ENCODE results near the gene TGM6.

TGM6 gene

DNA sequence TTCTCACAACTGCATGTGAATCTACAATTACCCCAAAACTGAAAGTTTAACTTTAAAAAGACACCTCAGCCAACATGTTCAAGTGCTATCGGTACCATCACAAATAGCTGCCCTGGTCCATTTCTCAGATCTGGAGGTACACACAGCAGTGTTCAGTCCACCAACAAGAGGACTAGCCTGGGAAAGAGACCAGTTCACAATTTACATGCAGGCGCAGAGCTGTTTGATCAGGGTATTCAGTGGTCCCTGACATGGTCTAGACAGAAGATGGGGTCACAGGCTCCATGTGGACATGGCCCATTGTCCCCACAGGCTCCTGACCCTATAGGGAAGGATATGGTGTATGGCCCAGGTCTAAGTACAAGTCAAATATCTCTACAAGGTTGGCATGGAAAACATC lies 15.6 kb upstream of the TGM6 start:
- DNase-seq: no peak

DNA sequence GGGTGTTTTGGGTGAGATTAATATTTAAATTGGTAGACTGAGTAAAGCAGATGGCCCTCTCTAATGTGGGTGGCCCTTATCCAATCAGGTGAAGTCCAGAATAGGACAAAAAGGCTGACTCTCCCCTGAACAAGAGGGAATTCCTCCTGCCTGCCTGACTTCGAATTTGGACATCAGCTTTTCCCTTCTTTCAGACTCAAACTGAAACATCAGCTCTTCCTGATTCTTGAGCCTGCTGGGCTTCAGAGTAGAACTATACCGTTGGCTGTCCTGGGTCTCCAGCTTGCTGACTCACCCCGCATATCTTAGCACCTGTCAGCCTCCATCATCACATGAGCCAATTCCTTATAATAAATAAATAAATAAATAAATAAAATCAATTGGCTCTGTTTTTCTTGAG lies 15.0 kb upstream of the TGM6 start:
- no peak for DNase-seq

DNA sequence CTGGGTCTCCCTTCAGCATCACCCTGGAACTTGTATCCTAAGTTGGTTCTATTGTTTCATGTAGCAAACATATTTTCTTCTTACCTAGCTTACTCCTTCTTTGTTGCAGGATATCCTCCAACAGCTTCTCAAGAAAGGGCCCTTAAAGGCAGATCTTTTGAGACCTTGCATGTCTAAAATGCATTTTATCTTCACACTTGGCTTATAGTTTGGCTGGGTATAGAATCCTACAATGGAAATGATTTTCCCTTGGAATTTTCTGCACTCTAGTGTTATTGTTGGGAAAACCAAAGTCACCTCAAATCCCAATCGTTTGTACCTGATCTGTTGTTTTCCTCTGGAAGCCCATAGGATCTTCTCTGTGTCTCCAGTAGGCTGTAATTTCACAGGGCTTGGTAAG lies 12.1 kb upstream of the TGM6 start:
- no peak for DNase-seq

DNA sequence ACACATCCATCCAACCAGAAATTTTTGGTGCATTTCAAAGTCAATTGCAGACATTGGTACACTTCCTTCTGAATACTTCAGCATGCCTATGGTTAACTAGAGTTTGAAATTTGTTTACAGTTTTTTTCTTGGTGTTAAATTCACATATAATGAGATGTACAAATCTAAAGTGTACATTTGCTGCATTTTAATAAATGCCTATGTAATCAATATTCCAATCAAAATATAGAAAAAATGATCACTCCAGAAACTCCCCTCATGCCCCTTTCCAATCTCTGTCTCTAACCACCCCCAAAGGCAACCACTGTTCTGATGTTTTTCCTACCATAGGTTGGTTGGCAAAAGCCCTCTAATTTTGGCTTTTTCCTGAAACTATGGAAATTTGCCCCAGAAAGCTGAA lies 7.6 kb upstream of the TGM6 start:
- DNase-seq: no peak

DNA sequence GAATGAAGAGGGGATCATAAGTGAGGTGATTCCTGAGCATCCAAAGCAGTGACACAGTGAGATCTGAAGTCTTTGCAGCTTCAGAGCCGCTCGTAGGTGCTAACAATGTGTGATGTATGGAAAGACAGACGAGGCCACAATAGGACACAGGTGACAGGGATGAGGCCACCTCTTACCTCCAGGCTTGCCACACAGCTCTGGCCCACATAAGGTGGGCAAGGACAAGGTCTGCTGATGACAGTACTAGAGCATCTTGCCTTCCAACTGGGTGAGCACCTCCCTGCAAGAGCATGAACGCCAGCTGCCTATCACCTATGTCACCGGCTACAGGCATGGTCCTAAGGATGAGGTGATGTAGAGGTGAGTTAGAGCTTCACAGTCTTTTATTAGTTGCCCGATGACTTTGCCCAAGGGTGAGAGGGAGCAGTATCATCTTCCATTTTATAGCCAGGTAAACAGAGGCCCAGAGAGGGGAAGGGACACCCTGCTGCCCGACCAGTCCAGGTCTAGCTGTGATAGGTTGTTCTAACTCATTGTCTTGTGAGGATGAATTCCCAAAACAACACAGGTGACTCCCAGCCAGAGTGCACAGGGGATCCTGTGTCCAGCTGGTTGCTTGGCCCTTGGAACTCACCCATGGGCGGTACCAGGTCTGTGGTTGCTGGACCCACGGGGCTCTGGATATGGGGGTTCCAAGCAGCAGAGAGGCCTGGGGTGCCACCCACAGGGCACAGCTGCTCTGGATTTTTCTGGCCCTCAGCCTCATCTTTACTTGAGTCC lies 6.2 kb upstream of the TGM6 start:
- no peak for DNase-seq

DNA sequence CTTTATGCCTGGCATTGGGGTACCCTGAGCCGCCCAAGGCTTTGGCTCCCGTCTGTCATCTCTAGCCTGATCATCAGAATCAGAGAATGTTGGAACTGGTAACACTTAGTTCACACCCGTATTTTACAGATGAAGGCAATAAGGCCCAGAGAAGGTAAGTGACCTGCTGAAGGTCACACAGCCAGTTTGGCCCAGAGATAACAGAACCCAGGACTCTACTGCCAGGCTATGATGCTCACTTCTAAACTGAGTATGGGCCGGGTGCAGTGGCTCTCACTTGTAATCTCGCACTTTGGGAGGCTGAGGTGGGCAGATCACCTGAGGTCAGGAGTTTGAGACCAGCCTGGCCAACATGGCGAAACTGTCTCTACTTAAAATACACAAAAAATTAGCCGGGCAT lies 1.8 kb upstream of the TGM6 start:
- no peak for DNase-seq

DNA sequence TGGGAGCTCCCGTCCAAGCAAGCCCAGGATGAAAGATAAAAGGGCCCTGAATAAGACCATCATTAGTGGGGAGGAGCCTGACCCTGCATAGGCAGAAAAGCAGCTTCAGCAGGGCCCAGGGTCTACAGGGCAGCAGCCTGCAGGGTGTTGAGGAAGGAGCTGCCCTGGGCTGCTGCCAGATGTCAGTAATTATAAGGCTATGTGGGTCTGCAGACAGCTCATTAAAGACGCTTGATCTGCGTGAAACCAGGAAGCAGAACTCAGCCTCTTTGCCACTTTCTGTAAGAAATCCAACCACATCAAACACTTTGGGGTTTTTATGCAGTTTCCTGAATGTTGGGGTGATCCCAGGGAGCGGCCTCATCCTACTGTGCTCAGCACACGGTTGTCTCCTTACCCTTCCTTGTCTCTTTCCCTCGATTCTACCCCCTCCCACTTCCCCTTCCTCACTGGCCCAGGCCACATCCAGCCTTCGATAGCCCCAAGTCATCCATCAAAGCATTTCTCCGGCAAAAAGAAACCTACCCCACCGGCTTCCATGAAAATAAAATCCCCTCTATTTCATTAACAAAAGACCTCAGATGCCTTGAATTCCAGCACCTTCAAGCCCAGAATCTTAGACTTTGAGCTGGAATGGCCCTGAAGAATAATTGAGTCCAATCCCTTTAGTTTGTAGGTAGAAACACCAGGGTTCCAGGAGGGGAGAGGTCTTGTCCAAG lies 1.0 kb upstream of the TGM6 start:
- no peak for DNase-seq

DNA sequence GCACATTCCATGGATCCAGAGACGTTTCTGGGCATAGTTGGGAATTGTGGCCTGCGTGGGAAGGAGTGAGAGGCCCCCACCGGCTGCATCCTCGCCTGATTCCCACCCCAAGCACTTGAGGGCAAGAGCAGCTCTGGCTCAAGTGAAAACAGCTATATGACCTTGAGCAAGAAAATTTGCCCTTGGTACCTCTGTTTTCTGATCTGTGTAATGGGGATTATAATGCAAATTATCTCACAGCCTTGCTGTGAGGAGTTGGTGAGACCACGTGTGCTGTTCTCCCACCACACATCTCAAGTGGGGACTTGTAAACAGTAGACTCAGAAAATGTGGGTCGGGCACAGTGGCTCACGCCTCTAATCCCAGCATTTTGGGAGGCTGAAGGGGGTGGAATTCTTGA lies 602 bp downstream of the TGM6 start:
- no peak for DNase-seq

DNA sequence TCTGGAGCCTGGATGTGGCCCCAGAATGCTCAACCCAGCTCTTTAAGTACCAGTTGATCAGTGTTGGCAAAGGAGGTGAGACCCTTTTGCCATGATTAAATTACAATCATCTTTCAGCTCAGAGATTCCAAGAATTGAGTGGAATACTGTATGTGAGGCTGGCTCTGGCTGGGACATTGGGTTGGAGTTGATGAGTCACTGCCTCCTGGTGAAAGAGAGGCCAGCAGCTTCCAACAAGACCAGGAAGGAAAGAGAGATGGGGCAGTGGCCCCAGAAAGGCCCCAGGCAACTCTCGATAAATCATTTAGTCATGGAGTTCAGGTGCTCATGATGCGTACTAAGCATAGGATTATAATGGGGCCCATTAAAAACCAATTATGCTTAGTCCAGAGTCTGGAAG lies 2.1 kb downstream of the TGM6 start:
- no peak for DNase-seq

DNA sequence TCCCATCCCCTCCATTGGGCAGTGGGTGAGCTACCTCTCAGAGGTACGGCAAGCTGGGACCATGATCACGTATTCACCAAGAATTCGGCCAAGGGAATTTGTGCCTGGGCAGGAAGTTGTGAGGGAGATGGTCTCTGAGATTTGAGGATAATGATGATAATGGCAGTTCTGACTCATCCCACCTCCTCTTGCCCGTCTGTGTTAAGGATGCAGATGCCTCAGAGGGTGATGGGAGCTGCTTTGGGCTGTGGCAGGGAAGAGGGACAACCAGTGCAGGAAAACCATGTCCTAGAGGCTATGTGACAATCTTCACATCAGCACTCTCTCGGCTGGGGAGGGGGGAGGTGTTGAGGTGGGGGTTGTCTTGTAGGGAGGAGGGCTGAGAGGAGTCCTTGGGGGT lies 4.3 kb downstream of the TGM6 start:
- no peak for DNase-seq

DNA sequence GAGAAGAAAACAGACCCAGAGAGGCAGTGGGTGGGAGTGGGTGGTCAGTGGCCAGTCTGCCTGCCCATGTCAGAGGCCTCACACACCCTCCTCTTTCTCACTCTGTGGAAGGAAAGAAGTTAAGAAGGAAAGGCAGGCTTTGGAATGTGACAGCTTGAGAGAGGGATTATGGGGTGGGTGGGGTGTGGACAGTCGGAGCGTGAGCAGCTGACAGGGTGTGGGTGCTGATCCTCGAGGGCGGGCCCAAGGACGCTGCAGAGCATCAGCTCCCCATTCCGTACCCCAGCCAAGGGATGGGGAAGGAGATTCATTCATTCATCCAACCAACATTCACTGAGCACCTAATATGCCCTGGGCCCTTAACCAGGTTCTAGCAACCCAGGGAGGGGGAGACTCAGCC lies 4.8 kb downstream of the TGM6 start:
- DNase-seq: no peak

DNA sequence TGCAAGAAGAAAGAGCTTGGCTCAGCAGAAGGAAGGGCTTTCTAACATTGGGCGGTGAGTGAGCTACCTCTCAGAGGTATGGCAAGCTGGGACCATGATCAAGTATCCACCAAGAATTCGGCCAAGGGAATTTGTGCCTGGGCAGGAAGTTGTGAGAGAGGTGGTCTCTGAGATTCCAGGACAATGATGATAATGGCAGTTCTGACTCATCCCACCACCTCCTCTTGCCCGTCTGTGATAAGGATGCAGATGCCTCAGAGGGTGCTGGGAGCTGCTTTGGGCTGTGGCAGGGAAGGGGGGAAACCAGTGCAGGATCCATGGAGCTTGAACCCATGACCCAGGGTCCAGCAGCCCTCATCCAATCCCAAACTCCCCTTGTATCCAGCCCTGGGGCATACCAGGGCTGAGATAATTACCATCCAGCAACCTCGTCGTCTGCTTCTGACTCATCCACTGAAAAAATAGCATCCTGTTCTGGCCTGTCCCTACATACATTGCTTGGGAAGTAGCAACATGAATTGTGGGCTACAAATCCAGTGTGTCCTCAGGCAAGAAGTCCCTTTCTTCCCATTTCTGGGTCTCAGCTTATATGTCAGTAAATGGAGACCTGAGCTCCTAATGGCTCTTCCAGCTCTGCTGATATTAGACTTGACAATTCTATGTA lies 5.9 kb downstream of the TGM6 start:
- DNase-seq: peak; percentile 33

DNA sequence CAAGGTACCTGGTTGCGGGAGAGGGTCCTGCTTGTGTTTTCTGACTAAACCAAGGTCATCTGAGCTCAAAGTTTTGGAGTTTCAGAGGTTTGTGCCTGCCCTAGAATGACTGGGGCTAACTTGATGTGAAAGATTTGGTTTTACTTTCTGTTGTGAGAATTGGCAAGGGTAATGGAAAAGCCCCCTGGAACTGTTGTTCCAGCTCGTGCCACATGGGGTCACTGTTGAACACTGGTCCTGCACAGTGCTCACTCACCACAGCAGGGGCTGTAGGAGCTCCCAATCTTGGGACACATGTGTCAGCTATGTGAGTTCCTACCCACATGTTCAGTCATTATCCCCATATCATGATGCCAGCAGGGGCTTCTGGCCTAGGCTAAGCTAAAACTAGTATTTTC lies 6.5 kb downstream of the TGM6 start:
- DNase-seq: peak; percentile 72

DNA sequence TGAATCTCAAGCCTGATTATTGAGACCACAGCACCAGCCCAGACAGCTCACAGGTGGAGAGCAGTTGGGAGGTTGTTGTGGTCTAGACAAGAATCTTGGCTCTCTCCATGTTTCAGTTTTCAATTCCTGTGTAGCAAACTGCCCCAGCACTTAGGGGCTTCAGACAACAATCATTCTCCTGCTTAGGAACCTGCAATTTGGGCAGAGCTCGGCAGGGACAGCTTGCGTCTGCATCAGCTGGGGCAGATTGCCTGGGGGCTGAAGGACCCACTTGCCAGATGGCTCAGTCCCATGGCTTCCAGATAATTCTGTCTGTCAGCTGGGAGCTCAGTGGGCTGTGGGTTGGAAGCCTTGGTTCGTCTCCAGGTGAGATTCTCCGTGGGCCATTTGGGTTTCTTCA lies 6.9 kb downstream of the TGM6 start:
- no peak for DNase-seq

DNA sequence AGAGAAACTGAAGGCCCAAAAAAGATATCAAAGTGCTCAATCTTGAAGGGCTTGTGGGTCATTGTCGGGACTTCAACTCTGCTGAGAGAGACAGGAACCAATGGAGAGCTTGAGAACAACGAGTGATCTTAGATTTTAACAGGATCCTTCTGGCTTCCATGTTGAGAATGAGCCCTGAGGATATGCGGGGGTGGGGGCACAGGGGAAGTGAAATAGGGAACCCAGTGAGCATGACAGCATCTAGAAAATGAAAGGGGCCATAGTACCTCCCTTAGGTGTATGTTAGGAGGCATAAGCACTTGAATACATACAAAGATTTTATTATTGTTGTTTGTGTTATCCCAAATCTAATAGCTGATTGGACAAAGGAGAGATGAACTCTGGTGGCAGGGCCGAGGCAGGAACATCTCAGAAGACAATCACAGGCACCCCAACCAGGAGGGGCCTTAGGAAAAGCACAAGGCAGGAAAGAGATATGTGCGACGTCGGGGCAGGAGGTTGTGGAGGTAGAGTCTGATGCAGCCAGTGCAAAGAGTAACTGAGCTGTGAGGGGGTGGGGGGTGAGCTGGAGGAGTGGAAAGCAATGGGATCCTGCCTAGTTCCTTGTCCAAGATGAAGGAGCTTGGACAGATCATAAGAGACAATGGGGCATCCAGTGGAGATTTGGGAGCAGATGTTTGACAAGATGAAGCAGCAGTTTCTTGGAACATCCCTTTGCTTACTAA lies 10.4 kb downstream of the TGM6 start:
- DNase-seq: no peak

DNA sequence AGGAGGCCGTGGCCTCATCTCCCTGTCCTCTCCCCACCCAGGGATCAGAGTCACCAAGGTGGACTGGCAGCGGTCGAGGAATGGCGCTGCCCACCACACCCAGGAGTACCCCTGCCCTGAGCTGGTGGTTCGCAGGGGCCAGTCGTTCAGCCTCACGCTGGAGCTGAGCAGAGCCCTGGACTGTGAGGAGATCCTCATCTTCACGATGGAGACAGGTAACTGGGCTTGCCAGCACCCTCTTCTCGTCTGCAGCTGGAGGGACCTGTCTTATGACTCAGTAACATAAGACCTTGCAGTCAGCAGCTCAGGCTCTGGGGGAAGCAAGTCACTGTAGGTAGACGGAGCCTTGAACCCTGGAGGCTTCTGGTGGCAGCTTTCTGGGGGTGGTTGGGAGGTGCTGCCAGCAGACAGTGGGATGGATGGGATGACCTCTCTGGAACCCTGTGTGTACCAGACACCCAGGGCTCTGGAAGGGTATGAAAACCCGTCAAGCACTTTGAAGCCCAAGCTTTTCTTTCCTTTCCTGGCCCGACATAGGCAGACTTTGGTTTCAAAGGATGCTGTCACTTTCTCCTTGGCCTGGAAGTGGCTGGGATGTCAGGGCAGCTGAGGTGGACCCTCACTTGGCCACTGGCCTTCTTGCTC lies 13.8 kb downstream of the TGM6 start:
- DNase-seq: no peak

DNA sequence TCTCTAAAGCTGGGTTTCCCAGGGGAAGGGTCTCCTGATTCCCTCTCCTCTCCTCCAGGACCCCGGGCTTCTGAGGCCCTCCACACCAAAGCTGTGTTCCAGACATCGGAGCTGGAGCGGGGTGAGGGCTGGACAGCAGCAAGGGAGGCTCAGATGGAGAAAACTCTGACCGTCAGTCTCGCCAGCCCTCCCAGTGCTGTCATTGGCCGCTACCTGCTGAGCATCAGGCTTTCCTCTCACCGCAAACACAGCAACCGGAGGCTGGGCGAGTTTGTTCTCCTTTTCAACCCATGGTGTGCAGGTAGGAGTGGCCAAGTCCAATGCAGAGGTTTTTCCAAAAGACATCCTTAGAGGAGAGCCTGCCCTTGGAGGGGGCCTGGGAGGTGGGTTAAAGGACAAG lies 14.4 kb downstream of the TGM6 start:
- DNase-seq: no peak

DNA sequence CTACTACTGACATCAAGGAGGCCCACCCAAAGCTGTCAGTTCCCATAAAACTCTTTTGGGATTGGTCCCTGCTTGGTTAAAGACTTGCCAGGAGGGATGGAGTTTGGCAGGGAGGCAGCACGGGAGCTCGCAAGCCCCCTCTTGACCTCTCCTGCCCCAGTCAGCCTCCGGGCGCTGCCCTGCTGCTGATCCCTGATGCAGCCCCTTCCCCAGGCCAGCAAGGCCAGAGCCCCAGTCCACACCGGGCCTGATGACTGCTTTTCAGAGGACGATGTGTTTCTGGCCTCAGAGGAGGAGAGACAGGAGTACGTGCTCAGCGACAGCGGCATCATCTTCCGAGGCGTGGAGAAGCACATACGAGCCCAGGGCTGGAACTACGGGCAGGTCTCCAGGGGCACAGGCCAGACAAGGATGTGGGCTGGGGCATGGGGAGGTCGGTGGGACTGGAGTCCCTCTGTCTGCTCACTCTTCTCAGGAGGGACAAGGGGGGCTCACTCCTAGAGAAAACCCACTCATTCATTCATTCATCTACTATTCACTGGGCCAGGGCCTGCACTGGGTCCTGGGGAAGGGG lies 15.6 kb downstream of the TGM6 start:
- no peak for DNase-seq

DNA sequence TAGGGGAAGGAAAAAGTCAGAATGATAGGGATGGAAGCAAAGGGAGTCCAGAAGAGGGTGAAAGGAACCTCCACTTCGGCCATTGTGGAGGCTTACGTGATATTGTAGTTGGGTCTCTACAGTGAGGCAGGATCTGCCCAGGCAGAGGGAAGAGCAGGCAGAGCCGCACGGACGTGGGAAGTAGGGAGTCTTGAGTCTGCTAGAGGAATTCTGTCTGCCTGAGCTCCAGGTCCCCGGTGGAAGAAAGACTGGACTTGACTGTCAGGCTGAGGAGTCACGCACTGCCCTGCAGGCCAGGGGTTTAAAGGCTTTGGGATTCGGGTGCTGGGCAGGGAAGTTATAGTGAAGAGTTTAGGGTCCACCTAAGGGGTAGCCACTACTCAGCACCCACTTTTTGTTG lies 16.4 kb downstream of the TGM6 start:
- no peak for DNase-seq

DNA sequence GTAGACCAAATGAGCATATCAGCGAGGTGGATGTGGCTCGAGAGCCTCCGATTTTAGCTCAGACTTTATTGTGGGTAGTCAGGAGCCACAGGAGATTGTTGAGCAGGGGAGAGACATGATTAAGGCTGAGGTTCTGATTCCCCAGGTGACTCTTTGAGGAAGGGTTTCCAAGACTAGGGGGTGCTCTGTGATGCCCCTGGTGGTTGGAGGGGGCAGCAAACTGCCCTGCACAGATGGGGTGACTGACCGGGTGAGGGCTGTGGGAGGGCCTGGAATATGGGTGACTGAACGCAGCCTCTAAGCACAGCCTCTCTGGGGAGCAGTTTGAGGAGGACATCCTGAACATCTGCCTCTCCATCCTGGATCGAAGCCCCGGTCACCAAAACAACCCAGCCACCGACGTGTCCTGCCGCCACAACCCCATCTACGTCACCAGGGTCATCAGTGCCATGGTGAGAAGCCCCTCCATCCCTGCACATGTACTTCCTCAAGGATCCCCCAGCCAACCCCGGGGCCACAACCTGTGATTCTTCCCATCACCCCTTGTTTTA lies 17.0 kb downstream of the TGM6 start:
- no peak for DNase-seq

DNA sequence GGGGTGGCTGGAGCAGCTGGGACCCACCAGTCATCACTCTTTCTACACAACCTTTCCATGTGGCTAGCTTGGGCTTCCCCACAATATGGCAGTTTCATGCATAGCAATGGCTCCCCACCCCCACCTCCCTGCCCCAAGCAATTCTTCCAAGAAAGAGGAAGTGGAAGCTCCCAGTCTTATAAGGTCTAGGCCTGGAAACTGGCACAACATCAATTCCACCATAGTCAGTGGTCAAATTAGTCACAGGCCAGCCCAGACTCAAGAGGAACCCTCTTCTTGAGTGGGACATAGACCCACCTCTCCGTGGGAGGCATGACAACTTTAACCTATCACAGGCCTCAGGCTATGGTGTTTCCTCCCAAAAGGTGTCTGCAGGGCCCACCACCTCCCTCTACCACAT lies 17.7 kb downstream of the TGM6 start:
- no peak for DNase-seq

DNA sequence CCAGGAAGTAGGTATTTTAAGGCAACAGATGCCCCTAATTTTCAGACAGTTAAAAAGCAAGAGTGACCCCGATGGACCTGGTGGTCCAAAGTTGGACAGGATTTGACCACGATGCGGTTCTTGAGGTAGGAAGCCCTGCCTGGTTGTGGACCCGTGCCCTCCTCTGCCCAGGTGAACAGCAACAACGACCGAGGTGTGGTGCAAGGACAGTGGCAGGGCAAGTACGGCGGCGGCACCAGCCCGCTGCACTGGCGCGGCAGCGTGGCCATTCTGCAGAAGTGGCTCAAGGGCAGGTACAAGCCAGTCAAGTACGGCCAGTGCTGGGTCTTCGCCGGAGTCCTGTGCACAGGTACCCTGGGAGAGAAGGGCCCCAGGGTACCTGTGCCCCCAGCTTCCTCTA lies 18.7 kb downstream of the TGM6 start:
- no peak for DNase-seq
